GM12874 (cell line): Measurements from ENCODE around the gene MTG1.

Source experiments
- CTCF ChIP-seq: IDR thresholded peaks from 2 replicates; pipeline ENCODE4 v1.5.1; 2011; ENCODE audit warnings: low read depth, mild to moderate bottlenecking, control low read depth, low read length, moderate library complexity; ENCODE audit not compliant: insufficient read depth

Gene MTG1

GRCh38 chr10:133465191-133465949, 71.4 kb downstream of the MTG1 start:
- no peak for TF ChIP-seq CTCF

GRCh38 chr10:133465950-133466474, 72.1 kb downstream of the MTG1 start:
- no peak for TF ChIP-seq CTCF

GRCh38 chr10:133466683-133467275, 72.8 kb downstream of the MTG1 start:
- TF ChIP-seq CTCF = no peak

- TF ChIP-seq CTCF = no peak
Observed at GRCh38 chr10:133467286-133467911, 73.4 kb downstream of the MTG1 start.

- no peak for TF ChIP-seq CTCF
Observed at GRCh38 chr10:133471300-133472109, 77.5 kb downstream of the MTG1 start.
